Measurements from ENCODE around the gene IQCB1.
A peak's percentile ranks its signal among the peaks of the same experiment; 100 is the strongest.
"Not testable (repeated sequence)": the region's sequence is repeated elsewhere in the genome, so short reads cannot be mapped to it uniquely, and the experiment has no call there.

Gene IQCB1

GRCh38 chr3:121863801-121864200 is 28.9 kb upstream of the IQCB1 start:
- no peak overlapping the region for H3K4me3 ChIP-seq (ENCODE audit: control insufficient read depth, low read depth, low read length)
- no peak for DNase-seq (ENCODE audit: low read depth)
- TF ChIP-seq, protein P1, sequence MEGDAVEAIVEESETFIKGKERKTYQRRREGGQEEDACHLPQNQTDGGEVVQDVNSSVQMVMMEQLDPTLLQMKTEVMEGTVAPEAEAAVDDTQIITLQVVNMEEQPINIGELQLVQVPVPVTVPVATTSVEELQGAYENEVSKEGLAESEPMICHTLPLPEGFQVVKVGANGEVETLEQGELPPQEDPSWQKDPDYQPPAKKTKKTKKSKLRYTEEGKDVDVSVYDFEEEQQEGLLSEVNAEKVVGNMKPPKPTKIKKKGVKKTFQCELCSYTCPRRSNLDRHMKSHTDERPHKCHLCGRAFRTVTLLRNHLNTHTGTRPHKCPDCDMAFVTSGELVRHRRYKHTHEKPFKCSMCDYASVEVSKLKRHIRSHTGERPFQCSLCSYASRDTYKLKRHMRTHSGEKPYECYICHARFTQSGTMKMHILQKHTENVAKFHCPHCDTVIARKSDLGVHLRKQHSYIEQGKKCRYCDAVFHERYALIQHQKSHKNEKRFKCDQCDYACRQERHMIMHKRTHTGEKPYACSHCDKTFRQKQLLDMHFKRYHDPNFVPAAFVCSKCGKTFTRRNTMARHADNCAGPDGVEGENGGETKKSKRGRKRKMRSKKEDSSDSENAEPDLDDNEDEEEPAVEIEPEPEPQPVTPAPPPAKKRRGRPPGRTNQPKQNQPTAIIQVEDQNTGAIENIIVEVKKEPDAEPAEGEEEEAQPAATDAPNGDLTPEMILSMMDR (conservative IDR thresholded peaks at IDR 0.05; ENCODE audit: control insufficient read depth, insufficient read depth, low read depth, low read length): no peak

GRCh38 chr3:121863247-121863646 is 28.4 kb upstream of the IQCB1 start:
- H3K4me3 ChIP-seq (ENCODE audit: control insufficient read depth, low read depth, low read length): not testable (repeated sequence)

GRCh38 chr3:121857778-121858177 is 22.9 kb upstream of the IQCB1 start:
- not testable (repeated sequence) for H3K4me3 ChIP-seq (ENCODE audit: control insufficient read depth, low read depth, low read length); DNase-seq (ENCODE audit: low read depth)

More at GRCh38 chr3:121863247-121863646, 28.4 kb upstream of the IQCB1 start:
- not testable (repeated sequence) for DNase-seq (ENCODE audit: low read depth)

DNA sequence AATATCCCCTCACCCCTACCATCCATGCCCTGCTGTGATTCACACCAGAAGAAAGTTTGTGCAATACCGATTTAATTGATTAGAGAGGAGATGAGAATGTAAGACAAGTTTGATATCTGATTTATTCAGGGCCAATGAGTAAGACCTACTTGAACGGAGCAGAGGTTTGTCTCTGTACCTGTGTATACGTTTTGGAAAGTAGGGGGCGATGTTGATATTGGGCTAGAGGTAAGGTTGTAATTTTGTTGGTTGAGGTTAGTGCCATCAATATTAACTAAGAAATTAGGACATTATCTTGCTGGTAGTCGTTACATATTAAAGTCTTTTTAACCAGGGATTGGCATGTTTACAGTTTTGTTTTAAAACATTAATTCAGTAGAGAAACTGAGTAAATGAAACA is 20.7 kb upstream of the IQCB1 start:
- TF ChIP-seq, protein P1 (conservative IDR thresholded peaks at IDR 0.05; ENCODE audit: control insufficient read depth, insufficient read depth, low read depth, low read length): peak; percentile 35
- H3K4me3 ChIP-seq (ENCODE audit: control insufficient read depth, low read depth, low read length): no peak overlapping the region
- DNase-seq (ENCODE audit: low read depth): peak; percentile 11

DNA sequence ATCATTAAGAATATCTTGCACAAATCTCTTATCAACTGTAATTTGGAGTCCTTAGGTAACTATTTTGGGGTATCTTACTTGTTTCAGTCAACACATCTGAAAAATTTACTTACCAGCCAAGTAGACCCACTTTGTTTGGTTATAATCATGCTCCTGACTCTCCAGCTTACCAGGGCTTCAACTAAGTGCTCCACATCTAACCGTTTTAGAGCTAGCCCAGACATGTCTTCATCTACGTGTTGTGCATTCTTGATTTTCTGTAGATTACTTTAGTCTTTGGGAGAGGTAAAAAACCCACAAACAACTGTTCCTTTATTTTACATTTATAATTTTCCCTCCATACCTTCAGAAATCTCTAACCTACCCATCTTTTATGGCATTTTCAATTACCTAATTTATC is 17.4 kb upstream of the IQCB1 start:
- DNase-seq (ENCODE audit: low read depth): no peak
- TF ChIP-seq, protein P1 (conservative IDR thresholded peaks at IDR 0.05; ENCODE audit: control insufficient read depth, insufficient read depth, low read depth, low read length): no peak
- no peak overlapping the region for H3K4me3 ChIP-seq (ENCODE audit: control insufficient read depth, low read depth, low read length)

GRCh38 chr3:121844892-121845291 is 10.0 kb upstream of the IQCB1 start:
- TF ChIP-seq, protein P1 (conservative IDR thresholded peaks at IDR 0.05; ENCODE audit: control insufficient read depth, insufficient read depth, low read depth, low read length): no peak
- DNase-seq (ENCODE audit: low read depth): no peak
- no peak overlapping the region for H3K4me3 ChIP-seq (ENCODE audit: control insufficient read depth, low read depth, low read length)

GRCh38 chr3:121839962-121840361 is 5.1 kb upstream of the IQCB1 start:
- no peak for DNase-seq (ENCODE audit: low read depth)

GRCh38 chr3:121836481-121836880 is 1.6 kb upstream of the IQCB1 start:
- H3K4me3 ChIP-seq (ENCODE audit: control insufficient read depth, low read depth, low read length): no peak overlapping the region
- TF ChIP-seq, protein P1 (conservative IDR thresholded peaks at IDR 0.05; ENCODE audit: control insufficient read depth, insufficient read depth, low read depth, low read length): no peak
- DNase-seq (ENCODE audit: low read depth): no peak

More at GRCh38 chr3:121839962-121840361, 5.1 kb upstream of the IQCB1 start:
- TF ChIP-seq, protein P1 (conservative IDR thresholded peaks at IDR 0.05; ENCODE audit: control insufficient read depth, insufficient read depth, low read depth, low read length): no peak
- no peak overlapping the region for H3K4me3 ChIP-seq (ENCODE audit: control insufficient read depth, low read depth, low read length)
